ENCODE data around the gene B3GALT6.

DNA sequence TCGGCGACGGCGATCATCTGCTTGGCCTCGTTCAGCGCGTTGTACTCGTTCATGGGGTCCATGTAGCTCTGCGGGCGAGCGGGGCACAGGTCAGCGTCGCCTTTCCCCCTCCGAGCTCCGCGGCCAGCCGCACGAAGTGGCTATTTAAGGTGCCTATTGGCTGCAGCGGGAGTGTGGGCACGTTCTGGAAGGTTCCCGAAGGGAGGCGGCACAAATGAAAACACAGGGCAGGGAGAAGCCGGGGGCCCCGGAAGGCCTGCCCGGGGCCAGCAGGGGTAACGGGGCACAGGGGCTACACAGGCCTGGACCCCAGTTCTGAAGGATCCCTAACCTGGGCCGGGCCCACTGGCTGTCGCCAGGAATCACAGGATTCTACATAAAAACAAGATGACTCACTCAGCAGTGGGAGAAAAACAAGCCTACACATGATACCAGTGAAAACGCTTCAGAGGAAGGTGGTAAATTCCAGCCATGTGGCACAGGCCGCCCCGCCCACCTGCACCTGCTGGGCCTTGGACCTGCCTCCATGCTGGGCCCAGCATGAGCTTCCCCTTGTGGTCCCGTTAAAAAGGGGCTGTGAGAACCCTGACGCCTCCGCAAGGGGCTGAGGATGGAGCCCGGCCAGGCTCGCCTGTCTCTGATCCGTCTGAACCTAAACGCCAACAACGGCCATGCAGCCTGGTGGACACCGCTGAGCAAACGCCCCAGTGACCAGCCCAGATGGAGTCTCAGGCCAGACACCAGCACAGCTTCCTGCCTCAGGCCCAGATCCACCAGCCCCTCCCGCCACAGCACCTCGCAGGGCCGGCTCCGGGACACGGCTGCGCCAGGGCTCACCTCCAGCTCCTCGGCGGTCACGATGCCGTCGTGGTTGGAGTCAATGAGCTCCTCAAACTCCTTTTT lies 14.2 kb upstream of the B3GALT6 start:
- TF ChIP-seq EZH2 (IDR thresholded peaks at IDR 0.05; ENCODE audit: low read length, missing control alignments), result no peak
- TF ChIP-seq, protein P1, sequence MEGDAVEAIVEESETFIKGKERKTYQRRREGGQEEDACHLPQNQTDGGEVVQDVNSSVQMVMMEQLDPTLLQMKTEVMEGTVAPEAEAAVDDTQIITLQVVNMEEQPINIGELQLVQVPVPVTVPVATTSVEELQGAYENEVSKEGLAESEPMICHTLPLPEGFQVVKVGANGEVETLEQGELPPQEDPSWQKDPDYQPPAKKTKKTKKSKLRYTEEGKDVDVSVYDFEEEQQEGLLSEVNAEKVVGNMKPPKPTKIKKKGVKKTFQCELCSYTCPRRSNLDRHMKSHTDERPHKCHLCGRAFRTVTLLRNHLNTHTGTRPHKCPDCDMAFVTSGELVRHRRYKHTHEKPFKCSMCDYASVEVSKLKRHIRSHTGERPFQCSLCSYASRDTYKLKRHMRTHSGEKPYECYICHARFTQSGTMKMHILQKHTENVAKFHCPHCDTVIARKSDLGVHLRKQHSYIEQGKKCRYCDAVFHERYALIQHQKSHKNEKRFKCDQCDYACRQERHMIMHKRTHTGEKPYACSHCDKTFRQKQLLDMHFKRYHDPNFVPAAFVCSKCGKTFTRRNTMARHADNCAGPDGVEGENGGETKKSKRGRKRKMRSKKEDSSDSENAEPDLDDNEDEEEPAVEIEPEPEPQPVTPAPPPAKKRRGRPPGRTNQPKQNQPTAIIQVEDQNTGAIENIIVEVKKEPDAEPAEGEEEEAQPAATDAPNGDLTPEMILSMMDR (conservative IDR thresholded peaks at IDR 0.05 in 1 of 2, IDR thresholded peaks at IDR 0.05 in 1 of 2; ENCODE audit: low read depth in 1 of 2, low read length in 2 of 2), result no peak

Data from fibroblast of lung (primary cell).